Skin epidermis (tissue), 12 donors: ENCODE measurements around the gene HEG1.

ENCODE experiments used
- H3K27ac ChIP-seq, 21 experiments: fragments of 200-600 bp; sonication (generic) in 11 of 21; one replicate each; pipeline ENCODE4 v1.5.0; 2020; ENCODE audit warnings: mild to moderate bottlenecking in 3 of 21, inconsistent platforms in 2 of 21, moderate library complexity in 2 of 21
- H3K4me3 ChIP-seq, 7 experiments: fragments of 200-600 bp; sonication (generic) in 2 of 7; one replicate each; pipeline ENCODE4 v1.5.0; 2020; ENCODE audit warnings: inconsistent platforms in 2 of 7, mild to moderate bottlenecking in 2 of 7, moderate library complexity in 1 of 7

The HEG1 gene

DNA sequence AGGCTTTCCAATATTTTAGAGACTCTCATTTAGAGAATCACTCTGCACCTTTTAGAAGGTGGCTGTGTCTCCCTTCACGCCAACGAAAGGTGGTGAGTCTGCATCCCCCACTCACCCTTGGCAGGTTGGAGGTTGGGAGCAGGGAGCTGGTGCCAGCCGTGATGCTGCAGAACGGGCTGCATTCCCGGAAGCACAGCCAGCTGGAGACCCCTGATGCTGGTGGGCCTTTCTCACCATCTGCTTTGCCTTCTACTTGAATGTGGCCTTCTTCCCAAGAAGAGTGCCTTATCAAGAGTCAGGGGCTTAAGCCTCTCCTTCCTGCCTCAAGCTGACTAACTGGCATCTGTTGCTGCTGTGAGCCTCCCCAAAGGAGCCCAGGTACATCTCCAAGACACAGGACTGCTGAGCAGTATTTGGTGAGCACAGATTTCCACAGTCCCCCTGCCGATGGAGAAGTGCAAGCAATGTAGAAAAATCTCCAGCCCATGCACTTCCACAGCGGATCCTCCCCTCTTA is 17.7 kb upstream of the HEG1 start:
- H3K4me3 ChIP-seq: no peak overlapping the region

GRCh38 chr3:125072749-125073389 is 17.1 kb upstream of the HEG1 start:
- no peak overlapping the region for H3K27ac ChIP-seq
- H3K4me3 ChIP-seq: no peak overlapping the region

More for the DNA sequence above, 17.7 kb upstream of the HEG1 start:
- H3K27ac ChIP-seq: no peak overlapping the region

DNA sequence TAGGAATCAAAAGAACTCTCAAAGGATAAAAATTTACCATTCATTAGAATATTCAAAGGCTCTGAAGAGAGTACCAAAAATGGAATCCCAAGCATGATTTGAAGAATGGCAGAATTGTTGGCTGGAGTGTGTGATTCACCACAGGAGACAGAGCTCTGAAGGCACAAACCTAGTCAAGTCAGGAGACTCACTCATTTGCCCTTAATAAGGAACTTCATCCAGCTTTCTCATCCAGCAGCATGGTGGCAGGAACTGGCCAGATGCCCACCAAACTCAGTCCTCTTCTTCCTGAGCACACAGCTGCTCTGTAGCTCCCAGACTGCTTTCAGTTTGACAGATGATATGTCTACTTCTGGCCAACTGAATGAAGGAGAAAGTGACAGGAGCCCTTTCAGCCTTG is 16.5 kb upstream of the HEG1 start:
- Histone ChIP-seq H3K27ac (no peak overlapping the region), H3K4me3 (no peak overlapping the region)

GRCh38 chr3:125069968-125070745 is 14.4 kb upstream of the HEG1 start:
- H3K4me3 ChIP-seq: no peak overlapping the region
- H3K27ac ChIP-seq: no peak overlapping the region

- H3K4me3 ChIP-seq: no peak overlapping the region
- no peak overlapping the region for H3K27ac ChIP-seq
Observed at GRCh38 chr3:125069452-125069851, 13.7 kb upstream of the HEG1 start.

GRCh38 chr3:125068265-125068664 is 12.5 kb upstream of the HEG1 start:
- H3K4me3 ChIP-seq: no peak overlapping the region

DNA sequence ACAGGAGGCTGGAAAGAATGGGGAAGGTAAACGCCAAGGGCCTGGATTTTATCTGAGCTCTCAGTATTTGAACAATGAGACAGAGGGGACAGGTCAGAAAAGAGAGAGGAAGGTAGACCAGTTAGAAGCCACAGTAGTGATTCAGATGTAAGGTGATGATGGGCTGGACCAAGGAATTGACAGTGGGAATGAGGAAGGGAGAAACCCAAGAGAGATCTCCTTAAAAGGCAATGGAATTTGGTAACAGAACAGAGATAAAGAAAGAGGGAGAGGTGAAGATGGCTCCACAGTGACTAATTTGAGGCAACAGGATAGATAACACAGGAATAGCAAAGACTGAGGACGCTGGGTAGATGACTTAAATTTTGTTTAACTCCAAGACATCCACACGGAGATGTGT is 11.4 kb upstream of the HEG1 start:
- no peak overlapping the region for H3K4me3 ChIP-seq
- no peak overlapping the region for H3K27ac ChIP-seq

More at GRCh38 chr3:125068265-125068664, 12.5 kb upstream of the HEG1 start:
- no peak overlapping the region for H3K27ac ChIP-seq

GRCh38 chr3:125062904-125063618 is 7.3 kb upstream of the HEG1 start:
- peak overlapping the region in 2 of 21 experiments; percentile 22 to 43 for H3K27ac ChIP-seq
- H3K4me3 ChIP-seq: no peak overlapping the region

DNA sequence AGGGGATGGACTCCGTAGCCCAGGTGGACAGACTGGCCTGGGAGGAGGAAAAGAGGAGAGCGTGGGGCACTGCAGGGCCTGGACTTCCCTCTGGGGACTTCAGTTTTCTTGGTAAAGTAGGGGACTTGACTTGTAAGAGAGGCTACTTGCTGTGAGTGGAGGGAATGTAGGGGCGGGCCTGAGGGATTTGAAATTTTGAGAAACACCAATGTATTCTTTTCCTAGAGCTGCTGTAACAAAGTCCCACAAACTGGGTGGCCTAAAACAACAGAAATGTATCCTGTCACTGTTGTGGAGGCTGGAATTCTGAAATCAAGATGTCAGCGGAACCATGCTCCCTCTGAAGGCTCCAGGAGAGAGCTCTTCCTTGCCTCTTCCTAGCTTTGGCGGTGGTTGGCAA is 5.8 kb upstream of the HEG1 start:
- no peak overlapping the region for H3K4me3 ChIP-seq
- no peak overlapping the region for H3K27ac ChIP-seq

GRCh38 chr3:125061170-125061569 is 5.4 kb upstream of the HEG1 start:
- no peak overlapping the region for H3K27ac ChIP-seq
- H3K4me3 ChIP-seq: no peak overlapping the region

DNA sequence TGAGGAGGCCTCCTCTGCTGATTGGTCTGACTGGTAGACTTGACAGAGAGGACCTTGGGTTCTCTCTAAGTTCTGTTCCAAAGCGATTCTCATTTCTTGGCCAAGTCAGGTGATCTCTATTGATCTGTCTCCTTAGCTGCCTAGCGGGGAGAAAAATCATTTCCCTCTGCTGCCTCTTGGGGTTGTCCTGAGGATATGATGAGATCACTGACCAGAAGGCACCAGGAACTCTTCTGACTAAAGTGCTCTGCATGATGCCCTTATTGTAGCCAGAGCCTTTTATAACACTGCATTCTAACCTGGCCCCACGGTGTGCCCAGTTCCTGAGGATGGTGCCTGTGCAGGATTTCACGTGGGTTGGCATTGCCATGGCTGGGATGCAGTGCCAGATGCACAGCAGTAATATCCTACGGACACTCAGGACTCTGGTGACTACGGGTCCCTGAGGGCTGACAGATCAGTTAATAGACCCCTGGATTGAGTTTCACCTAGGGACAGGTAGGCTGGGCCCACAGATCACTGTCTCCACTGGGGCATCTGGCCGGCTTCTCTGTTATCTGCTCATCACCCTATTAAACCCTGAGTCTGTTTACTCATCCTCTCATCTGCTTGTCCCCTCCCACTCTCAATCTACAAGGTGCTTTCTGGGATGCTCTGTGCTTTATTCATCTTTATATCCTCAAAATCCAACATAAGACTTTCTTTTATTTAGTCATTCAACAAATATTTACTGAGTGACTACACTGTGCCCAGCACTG is 3.9 kb upstream of the HEG1 start:
- Histone ChIP-seq H3K4me3 (no peak overlapping the region), H3K27ac (no peak overlapping the region)

DNA sequence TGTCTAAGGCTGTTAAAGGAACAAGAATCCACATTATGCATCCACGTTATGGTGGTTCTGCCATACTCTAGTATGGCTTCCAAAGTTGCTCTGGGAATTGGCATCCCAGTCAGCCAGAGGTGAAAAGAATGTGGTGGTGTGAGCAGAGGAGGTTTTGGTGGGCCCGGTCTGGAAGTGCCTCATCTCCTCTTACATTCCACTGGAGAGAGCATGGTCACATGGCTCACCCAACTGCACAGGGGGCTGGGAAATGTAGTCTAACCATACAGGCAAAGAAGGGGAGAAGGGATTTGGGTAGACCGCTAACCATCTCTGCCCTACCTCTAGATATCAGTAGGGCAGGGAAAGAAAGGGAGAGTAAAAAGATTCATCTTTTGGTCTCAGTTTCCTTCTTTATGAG is 3.2 kb upstream of the HEG1 start:
- no peak overlapping the region for H3K4me3 ChIP-seq
- H3K27ac ChIP-seq: no peak overlapping the region

DNA sequence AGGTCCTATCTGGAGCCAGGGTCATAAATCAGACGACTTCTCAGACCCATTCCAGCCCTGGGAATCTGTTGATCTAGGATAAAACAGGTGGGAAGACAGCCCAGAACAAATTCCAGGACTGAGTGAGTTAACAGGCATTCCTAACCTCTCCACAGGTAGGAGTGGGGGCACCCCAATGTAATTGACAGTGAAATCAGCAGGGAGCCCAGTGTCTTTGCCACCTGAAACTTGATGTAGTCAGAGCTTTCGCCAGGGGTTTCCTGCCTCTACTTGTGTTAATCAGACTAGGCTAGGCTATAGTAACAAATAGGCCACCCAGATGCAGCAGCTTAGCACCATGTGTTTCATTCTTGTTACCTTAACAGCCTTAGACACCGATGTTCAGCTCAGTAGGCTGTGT is 2.7 kb upstream of the HEG1 start:
- Histone ChIP-seq H3K4me3 (no peak overlapping the region), H3K27ac (no peak overlapping the region)

- H3K4me3 ChIP-seq: no peak overlapping the region
- peak overlapping the region in 4 of 21 experiments; percentile 18 to 88 (median 44) for H3K27ac ChIP-seq
Observed at GRCh38 chr3:125057186-125057850, 1.5 kb upstream of the HEG1 start.

DNA sequence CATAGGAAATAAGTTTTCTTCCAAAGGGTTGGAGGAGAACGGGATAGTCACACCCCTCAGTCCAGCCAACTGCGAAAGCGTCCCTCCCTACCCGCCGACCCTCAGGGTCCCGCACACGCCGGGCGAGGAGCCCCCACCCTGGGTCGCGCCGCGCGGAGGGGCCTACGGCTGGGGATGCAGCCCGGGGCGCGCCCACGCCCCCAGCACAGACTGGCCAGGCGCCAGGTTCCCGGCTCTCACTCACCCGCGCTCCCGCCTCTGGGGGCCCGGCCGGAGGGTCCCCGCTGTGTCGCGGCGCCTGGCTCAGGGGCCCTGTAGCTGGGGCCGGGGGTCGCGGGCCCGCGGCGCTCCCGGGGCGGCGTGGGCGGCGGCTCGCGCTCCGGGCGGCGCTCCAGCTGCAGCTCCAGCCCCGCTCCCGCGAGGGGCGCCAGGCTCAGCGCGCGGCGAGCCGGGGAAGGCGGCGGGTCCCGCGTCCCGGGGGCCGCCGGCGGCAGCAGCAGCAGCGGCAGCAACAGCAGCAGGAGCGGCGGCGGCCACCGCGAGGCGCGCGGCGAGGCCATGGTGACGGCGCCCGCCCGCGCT is 375 bp downstream of the HEG1 start:
- Histone ChIP-seq H3K4me3 (peak overlapping the region; percentile 42 to 79 (median 67)), H3K27ac (peak overlapping the region; percentile 14 to 94 (median 80))

DNA sequence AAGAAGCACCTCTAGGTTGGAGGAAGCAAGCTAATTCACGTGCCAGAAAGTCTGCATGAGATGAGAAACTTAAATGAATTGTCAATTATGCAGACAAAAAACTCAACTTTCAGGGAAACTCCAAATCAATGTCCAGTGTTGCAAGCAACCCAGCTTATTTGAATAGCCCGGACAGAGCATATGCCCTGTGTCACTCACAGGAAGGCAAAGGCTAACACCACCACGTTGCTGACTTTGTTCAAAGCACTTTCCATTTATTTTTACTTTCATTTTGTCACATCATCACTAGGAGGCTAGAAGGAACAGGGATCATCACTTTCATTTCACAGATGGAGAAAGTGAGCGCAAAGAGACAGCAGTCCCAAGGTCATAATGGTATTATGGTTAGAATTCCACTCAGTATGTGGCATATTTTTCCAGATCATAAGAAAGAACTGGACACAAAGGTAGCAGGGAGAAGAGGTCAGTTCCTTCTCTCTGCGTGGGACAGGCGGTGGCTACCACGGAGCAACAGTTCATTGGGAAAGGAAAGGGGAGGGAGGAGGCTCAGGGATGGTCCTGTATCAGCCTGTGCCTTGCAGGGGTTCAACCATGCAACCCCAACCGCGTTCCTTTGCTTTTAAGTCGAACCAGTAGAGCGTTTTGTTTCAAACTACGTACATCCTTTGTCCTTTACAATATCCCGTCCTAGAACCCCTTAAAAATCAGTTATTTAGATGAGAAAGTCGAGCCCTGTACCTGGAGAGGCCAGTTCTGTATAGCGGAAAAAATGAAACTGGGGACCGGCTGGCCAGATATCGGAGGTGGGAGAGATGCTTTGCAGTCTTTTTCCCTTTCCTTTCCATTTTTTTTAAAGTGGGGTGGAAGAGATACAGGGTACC is 1.1 kb downstream of the HEG1 start:
- Histone ChIP-seq H3K4me3 (peak overlapping the region; percentile 42 to 79 (median 67)), H3K27ac (peak overlapping the region in 20 of 21 experiments; percentile 14 to 94 (median 80))

GRCh38 chr3:125054062-125054448 is 1.7 kb downstream of the HEG1 start:
- Histone ChIP-seq H3K4me3 (peak overlapping the region; percentile 42 to 79 (median 67)), H3K27ac (peak overlapping the region in 18 of 21 experiments; percentile 57 to 94 (median 78))

DNA sequence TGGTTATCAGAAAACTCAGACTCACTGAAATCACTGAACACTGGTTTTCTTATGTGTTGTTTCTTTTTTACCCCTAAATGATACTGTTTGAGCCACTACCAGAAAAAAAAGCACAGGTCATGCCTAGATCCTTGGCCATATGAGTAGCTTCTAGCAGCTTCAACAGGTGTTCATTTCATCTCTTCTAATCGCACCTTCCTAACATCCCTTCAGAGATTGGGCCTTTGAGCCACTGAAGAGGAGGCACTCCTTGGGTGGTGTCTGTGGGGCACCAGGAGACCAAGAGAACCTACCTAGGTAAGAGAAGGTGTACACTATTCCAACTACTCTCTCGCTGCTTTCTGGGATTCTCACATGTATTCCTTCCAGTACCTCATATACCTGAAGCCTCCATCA is 2.5 kb downstream of the HEG1 start:
- Histone ChIP-seq H3K27ac (peak overlapping the region in 18 of 21 experiments; percentile 37 to 94 (median 76)), H3K4me3 (peak overlapping the region in 3 of 7 experiments; percentile 11 to 67 (median 23))
